ENCODE measurements around the gene IL34.

The IL34 gene

GRCh38 chr16:70659546-70659945 lies 13.2 kb downstream of the IL34 start:
- Histone ChIP-seq H3K27me3 (replicated peaks; ENCODE audit: insufficient read depth, low read length) (no peaks in the 10 kb centered on the region), H3K27ac (ENCODE audit: low read length) (no peak overlapping the region), H3K9me3 (replicated peaks; ENCODE audit: insufficient read depth, low read length) (no peaks in the 10 kb centered on the region), H3K9ac (ENCODE audit: low read length) (no peak overlapping the region), H4K20me1 (ENCODE audit: insufficient read depth, low read length) (no peaks in the 10 kb centered on the region), H3K36me3 (replicated peaks; ENCODE audit: insufficient read depth, low read length) (no peaks in the 10 kb centered on the region), H3F3A (ENCODE audit: insufficient read depth, low read length) (no peaks in the 10 kb centered on the region), H3K79me2 (ENCODE audit: low read length) (no peaks in the 10 kb centered on the region), H3K9me2 (replicated peaks; ENCODE audit: insufficient read depth, low read length) (no peaks in the 10 kb centered on the region), H3K4me3 (ENCODE audit: low read length) (no peak overlapping the region), H2AFZ (ENCODE audit: low read length) (no peak overlapping the region), H3K4me2 (ENCODE audit: low read depth, low read length) (no peak overlapping the region), H3K4me1 (ENCODE audit: low read length) (no peaks in the 10 kb centered on the region)
- TF ChIP-seq CTCF (IDR thresholded peaks at IDR 0.05; ENCODE audit: low read length) (no peak), EZH2phosphoT487 (IDR thresholded peaks at IDR 0.05; ENCODE audit: low read length) (no peak), EZH2 (optimal IDR thresholded peaks at IDR 0.05; ENCODE audit: low read depth, low read length) (no peak)
- DNase-seq = no peak

- no peak for DNase-seq
- Histone ChIP-seq H3K9ac (ENCODE audit: low read length) (no peak overlapping the region), H3K27ac (ENCODE audit: low read length) (no peak overlapping the region), H3K9me3 (replicated peaks; ENCODE audit: insufficient read depth, low read length) (no peaks in the 10 kb centered on the region), H3K9me2 (replicated peaks; ENCODE audit: insufficient read depth, low read length) (no peaks in the 10 kb centered on the region), H4K20me1 (ENCODE audit: insufficient read depth, low read length) (no peaks in the 10 kb centered on the region), H3K4me1 (ENCODE audit: low read length) (no peaks in the 10 kb centered on the region), H3F3A (ENCODE audit: insufficient read depth, low read length) (no peaks in the 10 kb centered on the region), H2AFZ (ENCODE audit: low read length) (no peak overlapping the region), H3K4me2 (ENCODE audit: low read depth, low read length) (no peak overlapping the region), H3K79me2 (ENCODE audit: low read length) (no peaks in the 10 kb centered on the region), H3K4me3 (ENCODE audit: low read length) (no peak overlapping the region), H3K27me3 (replicated peaks; ENCODE audit: insufficient read depth, low read length) (no peaks in the 10 kb centered on the region), H3K36me3 (replicated peaks; ENCODE audit: insufficient read depth, low read length) (no peaks in the 10 kb centered on the region)
- TF ChIP-seq EZH2 (optimal IDR thresholded peaks at IDR 0.05; ENCODE audit: low read depth, low read length) (no peak), CTCF (IDR thresholded peaks at IDR 0.05; ENCODE audit: low read length) (no peak), EZH2phosphoT487 (IDR thresholded peaks at IDR 0.05; ENCODE audit: low read length) (no peak)
Measured at GRCh38 chr16:70659953-70660671, 13.8 kb downstream of the IL34 start.

GRCh38 chr16:70660672-70661350 lies 14.5 kb downstream of the IL34 start:
- no peak for DNase-seq
- no peaks in the 10 kb centered on the region for H3F3A ChIP-seq (ENCODE audit: insufficient read depth, low read length)
- no peaks in the 10 kb centered on the region for H3K36me3 ChIP-seq (replicated peaks; ENCODE audit: insufficient read depth, low read length)
- H3K79me2 ChIP-seq (ENCODE audit: low read length) = no peaks in the 10 kb centered on the region
- H3K9me3 ChIP-seq (replicated peaks; ENCODE audit: insufficient read depth, low read length) = no peaks in the 10 kb centered on the region
- H3K27ac ChIP-seq (ENCODE audit: low read length) = no peak overlapping the region
- H3K9ac ChIP-seq (ENCODE audit: low read length) = no peak overlapping the region
- H2AFZ ChIP-seq (ENCODE audit: low read length) = no peak overlapping the region
- H3K4me3 ChIP-seq (ENCODE audit: low read length) = no peak overlapping the region
- H4K20me1 ChIP-seq (ENCODE audit: insufficient read depth, low read length) = no peaks in the 10 kb centered on the region
- no peak overlapping the region for H3K4me2 ChIP-seq (ENCODE audit: low read depth, low read length)
- H3K27me3 ChIP-seq (replicated peaks; ENCODE audit: insufficient read depth, low read length) = no peaks in the 10 kb centered on the region
- H3K9me2 ChIP-seq (replicated peaks; ENCODE audit: insufficient read depth, low read length) = no peaks in the 10 kb centered on the region
- TF ChIP-seq EZH2phosphoT487 (IDR thresholded peaks at IDR 0.05; ENCODE audit: low read length) (no peak), CTCF (IDR thresholded peaks at IDR 0.05; ENCODE audit: low read length) (no peak), EZH2 (optimal IDR thresholded peaks at IDR 0.05; ENCODE audit: low read depth, low read length) (no peak)
- no peaks in the 10 kb centered on the region for H3K4me1 ChIP-seq (ENCODE audit: low read length)
